Activated T-helper 1 cell treated with anti-CD3 and anti-CD28 coated beads, Interleukin-2, amount 50 U/mL, for 16 hours (primary cell): ENCODE measurements around the gene DEK.
"Not testable (repeated sequence)": the region's sequence is repeated elsewhere in the genome, so short reads cannot be mapped to it uniquely, and the experiment has no call there.

Source experiments
- DNase-seq, 2 donors: peaks; one replicate each; pipeline ENCODE4 v3.0.0-alpha.2; 2020; ENCODE audit warnings: low read depth in 1 of 2, low spot score in 1 of 2

DEK gene, protein sequence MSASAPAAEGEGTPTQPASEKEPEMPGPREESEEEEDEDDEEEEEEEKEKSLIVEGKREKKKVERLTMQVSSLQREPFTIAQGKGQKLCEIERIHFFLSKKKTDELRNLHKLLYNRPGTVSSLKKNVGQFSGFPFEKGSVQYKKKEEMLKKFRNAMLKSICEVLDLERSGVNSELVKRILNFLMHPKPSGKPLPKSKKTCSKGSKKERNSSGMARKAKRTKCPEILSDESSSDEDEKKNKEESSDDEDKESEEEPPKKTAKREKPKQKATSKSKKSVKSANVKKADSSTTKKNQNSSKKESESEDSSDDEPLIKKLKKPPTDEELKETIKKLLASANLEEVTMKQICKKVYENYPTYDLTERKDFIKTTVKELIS

DNA sequence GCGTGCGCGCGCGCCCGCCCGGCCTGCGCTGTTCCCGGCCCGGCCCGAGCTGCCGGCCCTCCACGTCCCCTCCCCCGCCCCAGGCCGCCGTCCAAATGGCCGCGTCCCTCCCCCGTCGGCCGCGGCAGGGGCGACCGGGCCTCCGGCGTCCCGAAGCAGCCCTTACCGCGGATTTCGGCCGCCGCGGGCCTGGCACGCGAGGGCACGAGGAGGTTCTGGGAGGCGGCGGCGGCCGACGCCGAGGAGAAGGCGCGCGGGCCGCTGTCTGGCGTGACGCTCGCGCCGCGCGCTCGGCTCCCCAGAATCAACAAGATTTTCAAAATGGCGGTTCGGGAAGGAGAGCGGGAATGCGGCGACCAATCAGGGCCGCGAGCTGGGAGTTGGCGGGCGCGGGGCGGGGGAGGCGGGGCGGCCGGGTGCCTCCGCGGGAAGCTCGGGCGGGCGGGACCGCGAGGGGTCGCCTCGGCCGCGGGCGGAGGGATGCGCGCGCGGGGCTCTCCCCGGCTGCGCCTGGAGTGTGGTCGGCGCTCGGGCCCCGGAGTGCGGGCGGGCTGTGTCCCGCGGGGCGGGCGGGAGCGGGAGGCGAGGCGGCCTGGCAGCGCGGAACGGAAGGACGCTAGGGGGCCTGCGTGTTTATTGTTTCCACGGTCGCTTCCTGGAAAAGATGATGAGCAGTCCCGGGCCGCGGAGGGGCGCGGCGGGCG lies at the start of gene DEK:
Gene DEK, minus strand, starts transcription at position 312 of the 704 bp plus-strand sequence. CDS start 543 bp downstream, outside the sequence.
- peak; percentile 53 to 74 for DNase-seq

DNA sequence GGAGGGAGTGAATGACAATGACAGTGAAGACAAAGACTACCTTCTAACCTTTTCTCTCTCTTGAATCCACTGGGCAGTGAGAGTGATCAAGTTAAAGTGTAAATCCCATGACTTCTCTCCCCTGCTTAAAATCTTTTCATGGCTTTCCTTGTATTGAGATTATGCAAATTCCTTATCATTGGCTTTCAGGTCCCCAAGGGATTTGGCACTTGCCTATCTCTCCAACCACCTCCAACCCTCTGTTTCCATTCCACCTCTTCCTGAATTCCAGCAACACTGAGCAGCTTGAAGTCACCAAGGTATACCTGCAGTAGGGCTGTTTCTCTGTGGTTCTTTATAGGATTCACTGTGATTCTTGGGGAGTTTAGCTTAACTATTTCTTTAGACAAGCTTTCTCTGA lies 48.0 kb upstream of the DEK start:
- no peak for DNase-seq

DNA sequence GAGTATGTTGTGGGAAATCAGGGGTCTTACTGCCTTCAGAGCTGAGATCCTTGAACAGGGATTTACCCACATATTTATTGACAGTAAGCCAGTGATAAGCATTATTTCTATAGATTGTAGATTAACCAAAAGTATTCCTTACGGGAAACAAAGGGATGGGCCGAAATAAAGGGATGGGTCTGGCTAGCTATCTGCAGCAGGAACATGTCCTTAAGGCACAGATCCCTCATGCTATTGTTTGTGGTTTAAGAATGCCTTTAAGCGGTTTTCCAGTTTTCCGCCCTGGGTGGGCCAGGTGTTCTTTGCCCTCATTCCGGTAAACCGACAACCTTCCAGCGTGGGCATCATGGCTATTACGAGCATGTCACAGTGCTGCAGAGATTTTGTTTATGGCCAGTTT lies 45.7 kb upstream of the DEK start:
- not testable (repeated sequence) for DNase-seq

DNA sequence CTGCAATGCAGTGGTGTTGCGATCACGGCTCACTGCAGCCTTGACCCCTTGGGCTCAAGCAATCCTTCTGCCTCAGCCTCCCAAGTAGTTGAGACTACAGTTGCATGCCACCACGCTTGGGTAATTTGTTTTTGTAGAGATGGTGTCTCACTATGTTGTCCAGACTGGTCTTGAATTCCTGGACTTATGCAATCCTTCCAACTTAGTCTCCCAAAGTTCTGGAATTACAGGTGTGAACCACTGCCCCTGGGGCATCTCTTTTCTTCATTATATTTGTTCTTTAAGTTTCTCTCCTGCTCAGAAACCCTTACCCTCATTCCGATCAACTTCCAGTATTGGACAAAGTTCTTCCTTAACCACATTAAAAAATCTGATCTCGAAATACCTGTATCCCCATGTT lies 44.7 kb upstream of the DEK start:
- no peak for DNase-seq

DNA sequence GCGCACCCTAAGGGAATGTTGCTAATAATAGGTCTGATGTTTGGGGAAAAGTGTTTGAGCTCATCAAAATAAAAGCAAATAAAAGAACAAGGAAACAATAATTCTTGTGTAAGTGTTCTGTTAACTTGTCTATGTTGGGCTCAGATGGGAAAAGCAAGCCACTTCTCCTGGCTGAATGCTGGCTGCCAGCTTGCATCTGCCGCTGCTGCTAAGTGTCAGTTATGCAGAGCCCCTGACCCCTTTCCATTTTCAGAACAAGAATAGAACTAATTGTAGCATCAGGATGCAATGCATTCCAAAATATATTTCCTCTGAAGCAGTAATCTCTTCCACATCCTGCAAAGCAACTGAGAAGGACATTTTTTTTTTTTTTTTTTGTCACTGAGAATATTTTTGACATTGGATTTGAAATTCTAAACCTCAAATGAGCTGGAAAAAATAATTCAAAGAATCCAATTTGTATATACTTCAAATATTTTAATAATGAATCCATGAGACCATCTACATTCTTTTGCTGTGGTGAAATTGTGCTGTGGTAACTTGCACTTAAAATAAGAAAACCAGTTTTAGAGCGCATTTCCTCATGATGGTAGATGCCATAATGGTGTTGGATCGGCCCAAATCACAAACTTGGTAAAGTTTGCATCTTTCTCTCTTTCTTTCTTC lies 43.9 kb upstream of the DEK start:
- no peak for DNase-seq

DNA sequence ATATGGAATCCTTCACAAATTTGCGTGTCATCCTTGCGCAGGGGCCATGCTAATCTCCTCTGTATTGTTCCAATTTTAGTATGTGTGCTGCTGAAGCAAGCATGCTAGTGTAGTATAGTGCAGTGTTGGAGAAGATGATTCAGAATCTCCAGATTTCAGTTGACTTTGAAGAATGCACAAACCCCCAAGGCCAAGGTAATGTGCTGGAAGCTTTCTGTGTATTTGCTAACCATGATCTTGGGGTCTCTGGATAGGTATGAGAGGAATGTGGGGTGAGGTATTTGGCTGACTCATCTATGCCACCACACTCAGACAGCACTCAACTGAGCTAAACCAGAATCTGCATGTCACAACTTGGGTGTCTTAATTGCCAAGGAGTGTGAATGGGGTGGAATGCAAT lies 42.6 kb upstream of the DEK start:
- no peak for DNase-seq

DNA sequence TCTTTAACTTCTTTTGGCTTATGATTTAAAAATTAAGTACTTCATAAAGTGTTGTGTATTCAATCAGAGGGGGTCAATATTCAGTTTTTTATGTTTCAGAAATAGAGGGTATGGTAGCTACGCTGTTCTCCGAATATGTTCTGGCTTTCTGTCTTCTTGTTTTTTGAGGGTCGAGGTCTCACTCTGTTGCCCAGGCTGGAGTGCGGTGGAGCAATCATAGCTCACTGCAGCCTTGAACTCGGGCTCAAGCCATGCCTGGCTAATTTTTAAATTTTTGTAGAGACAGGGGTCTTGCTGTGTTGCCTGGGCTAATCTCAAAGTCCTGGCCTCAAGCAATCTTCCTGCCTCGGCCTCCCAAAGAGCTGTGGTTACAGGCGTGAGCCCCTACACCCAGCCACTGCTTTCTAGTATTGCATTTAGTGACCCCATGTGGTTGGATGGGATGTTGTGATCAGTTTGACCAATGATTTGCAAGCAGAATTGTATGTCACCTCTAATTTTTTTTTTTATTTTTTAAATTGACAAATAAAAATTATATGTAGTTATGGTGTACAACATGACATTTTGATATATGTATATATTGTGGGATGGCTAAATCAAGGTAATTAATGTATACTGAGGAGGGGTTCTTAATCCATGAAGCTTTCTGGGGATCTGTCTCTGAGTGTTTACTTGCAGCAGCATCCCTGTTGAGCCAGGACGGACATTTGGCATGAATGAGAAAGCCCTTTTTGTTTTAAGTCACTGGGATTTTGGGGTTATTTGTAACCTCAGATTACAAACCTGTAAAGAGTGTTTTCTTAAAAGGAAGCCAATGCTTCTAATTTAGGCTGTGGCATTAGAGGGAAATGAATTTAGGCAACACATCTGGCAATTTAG lies 38.5 kb upstream of the DEK start:
- DNase-seq: no peak

DNA sequence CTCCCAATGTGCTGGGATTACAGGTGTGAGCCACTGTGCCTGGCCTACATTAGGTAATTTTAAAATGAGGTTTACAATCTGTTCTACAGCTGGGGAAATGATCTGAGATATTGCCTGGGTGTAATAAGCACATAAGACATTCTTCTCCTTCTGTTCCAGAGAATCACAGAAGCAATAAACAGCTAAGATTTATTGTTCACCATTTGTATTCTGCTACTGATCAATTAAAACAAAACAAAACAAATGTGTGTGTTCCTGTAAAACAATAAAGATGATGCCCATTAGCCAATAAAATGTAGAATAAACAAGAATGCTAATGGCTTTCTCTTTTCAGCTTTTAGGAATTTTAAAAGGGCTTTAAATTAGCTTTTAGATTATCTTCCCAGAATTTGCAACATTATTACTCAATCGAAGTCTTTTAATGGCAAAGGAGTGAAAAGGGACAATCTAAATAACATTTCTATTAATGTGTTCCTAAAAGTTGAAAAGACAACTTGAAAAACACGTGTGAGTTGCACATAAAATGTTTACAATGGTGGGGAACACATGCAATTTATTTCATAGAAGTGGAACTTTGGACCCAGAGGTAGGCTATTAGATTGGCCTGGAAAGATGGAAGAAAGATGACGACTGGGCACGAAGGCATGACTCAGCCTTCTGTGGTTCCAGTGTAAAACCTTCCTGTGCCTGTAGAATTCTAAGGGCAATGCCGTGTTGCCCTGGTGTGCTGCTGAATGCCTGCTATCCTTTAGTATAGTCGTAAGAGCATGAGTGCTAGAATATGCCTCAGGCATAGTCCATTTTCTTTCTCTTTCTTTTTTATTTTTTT lies 29.0 kb upstream of the DEK start:
- no peak for DNase-seq

DNA sequence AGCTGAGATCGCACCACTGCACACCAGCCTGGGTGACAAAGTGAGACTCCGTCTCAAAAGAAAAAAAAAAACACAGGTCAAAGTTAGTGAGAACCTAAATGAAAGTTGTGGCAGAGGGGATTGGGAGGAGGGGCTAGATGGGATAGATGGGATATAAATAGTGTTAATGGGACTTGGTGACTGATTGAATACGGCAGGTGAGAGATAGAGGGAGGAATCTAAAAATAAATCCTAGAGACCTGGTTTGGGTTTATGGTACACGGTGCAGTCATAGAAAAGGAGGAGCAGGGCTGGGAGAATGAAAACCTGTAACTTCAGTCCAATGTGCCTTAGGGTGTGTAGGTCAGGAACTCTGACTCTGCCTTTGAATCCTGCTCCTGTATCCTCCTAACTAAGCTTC lies 25.0 kb upstream of the DEK start:
- no peak for DNase-seq

DNA sequence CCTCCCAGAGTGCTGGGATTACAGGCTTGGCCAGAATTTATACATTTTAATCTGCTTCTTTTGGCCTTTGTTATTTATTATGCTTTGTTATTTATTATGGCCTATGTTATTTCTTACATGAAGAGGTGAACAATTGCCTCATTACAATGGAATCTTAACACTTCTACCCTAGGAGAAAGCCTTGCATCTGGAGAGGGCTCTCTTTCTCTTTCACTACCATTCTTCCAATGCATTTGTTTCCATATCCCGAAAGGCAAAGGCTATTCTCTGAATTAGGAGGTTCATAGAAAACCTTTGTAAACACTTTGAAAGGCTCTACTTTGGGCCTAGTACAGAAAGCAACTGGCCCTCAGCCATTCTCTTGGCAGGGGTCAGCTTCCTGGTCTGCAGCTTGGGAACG lies 19.9 kb upstream of the DEK start:
- no peak for DNase-seq

DNA sequence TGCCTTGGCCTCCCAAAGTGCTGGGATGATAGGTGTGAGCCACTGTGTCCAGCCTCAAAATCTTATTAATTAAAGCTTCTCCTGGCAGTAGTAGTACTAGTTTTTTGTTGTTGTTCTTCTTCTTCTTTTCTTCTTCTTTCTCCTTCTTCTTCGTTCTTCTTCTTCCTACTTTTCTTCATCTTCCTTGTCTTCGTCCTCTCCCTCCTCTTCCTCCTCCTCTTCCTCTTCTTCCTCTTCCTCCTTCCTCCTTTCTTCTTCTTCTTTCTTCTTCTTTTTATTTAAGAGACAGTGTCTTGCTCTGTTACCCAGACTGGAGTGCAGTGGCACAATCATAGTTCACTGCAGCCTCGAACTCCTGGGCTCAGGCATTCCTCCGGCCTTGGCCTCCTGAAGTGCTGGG lies 17.2 kb upstream of the DEK start:
- DNase-seq: no peak

DNA sequence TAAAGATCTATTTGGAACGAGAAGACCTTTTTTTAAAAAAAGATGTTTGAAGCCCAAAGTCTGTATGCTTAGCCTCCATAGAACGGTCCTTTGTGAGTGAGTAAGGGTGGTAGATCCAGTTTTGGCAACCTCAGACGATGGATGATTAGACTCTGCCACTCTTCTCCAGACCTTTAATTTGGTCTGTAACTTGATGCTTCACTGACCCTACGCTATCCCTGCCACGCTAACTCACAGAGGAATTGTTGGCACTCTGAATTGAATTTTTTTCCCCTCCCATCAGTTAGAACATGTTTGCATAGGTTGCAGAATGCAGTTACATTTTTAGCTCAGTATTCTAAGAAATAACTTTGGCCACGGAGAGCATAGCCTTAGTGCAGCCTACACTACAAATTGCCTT lies 15.8 kb upstream of the DEK start:
- DNase-seq: no peak

DNA sequence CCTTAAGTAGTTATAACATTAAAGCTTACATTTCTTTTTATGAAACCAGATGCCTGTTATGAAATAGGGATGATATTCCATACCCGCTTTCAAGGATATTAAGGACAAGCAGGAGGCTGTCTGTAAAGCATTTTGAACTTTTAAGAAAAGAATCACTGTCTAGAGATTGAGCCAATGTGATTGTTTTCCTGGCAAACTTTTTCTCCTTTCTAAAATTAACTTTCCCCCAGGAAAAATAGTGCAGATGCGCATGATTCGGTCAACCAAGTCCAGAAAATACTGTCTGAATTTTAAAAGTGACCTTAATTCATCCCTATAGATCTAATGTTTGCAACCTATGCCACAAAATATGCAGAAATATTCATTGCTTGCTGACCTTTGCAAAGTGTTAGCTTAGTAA lies 15.1 kb upstream of the DEK start:
- no peak for DNase-seq

DNA sequence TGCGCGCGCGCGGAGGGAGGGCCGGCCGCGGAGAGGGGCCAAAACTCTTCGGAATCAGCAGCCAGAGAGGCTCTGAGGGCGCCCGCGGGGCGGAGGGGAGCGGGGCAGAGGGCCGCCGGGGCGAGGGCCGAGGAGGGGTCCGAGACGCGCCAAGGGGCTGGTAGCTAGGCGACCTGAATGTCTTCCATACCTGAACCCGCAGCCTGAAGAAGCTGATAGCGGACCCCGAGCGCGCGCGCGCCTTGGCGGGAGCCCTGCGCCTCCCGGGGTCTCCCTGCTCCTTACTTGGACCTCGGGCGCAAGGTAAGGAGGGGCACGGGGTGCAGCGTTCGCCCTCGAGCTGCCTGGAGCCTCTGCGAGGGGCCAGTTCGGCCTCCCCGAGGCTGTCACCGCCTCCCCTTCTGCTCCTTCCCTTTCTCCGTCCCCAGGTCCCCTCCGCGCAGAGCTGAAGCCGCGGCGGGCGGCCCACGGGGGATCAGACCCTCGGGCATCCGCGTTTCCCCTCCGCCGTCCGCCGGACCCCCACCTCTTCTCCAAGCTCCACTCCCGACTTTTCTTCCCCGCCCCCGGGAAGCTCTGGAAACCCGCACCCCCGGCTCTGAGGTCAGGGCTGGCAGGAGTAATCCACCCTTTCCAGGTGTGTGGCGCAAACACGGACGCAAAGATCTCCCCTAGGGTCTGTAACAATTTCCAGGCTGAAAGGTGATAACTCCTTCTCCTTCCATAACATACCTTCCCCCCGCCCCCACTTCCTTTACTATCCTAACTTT lies 13.1 kb upstream of the DEK start:
- DNase-seq: no peak

DNA sequence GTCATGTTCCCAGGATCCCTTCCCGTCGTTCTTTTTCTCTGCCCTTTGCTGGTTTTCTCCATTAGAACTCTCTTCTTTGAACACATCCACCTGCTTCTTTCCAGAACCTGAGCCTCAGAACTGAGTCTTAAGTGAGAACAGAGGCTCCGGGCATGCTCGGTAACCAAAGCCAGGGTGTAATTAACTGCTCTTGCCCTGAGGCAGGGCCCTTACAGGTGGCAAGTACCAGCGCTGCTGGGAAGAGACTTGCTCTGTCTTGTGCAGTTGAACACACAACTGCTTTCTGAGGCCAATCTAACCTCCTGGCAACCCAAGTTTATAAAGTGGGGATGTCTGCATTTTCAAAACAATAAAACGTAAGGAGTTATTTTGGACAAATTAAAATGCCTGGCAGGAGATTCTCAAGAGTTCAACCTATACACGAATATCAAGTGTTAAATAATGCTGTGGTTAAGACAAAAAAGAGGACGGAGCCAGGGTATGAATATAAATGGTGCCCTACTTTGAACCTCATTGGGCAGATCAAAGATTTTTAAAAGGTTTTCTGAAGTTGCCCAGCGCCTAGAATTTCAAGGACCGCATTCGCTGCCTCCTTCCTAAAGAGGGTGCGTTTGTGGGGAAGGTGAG lies 12.4 kb upstream of the DEK start:
- no peak for DNase-seq

DNA sequence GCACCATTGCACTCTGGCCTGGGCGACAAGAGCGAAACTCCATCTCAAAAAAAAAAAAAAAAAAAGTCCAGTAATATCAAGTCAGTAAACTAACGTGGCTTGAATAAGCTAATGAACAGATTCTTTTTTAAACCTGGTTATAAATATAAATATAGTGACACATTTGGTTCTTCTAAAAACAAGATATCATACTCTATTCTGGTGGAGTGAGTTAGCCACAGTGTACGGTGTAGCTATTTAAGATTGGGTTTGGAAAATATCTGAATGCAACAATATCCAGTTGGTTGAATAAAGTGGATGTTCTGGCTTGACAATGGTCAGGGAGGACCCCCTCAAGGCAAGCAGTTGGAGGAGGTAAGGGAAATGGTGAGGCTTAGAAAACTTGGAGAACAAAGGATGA lies 5.9 kb upstream of the DEK start:
- no peak for DNase-seq

DNA sequence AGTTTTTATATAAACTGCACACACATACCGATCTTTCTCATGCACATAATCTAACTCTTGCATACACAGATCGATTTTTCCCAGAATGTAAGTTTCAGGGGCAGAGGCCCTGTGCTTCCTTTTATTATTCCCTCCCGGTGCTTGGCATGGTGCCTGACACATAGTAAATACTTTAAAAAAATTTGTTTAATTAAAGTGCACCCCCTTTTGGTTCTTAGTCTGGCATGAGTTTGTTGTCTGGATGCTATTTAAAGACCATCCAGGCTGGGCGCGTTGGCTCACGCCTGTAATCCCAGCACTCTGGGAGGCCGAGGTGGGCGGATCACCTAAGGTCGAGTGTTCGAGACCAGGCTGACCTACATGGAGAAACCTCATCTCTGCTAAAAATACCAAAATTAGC lies 5.4 kb upstream of the DEK start:
- DNase-seq: no peak

DNA sequence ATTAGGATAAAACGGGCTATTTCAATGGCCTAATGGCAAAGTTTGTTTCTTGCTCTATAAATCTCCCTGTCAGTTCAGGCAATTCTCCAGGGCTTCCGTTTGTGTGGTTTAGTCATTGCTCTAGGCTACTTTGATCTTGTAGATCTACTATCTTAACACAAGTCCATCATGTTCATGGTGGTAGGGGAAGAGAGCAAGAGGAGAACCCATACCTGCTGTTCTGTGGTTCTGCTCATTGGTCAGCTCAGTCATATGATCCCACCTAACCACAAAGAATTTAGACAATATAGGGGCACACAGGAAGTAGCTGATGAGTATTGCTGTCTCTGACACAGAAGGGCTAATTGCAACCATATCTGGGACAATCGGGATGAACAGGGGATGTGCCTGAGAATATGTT lies 4.9 kb upstream of the DEK start:
- DNase-seq: no peak

DNA sequence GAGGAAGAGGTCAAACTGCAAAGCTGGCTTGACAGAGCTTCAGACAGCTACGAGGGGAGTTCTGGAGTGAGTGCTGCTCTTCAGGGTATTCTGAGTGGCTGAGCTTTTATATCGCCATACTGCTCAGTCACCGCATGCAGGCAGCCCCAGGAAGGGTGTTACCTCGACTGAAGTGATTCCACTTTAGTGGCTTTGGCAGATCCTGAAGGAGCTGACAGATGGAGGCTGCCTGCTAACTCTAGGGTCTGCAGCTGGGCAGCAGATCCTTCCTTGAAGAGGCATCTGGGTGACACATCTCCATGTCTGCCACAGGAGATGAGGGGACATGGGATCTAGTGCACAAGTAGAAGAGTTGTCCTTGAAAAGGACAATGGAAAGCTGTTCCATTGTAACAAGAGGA lies 3.7 kb upstream of the DEK start:
- DNase-seq: no peak
